Aorta (tissue), 5 donors: Measurements from ENCODE around the gene WWOX. TPM values are rescaled to one million over a fixed set of nuclear protein-coding genes. Genes with fewer than 3 reads are reported as not detected.

Experiments used
- ATAC-seq: fragments of 200-7000 bp; cut with Tn5 transposase; one replicate; pipeline ENCODE4 v1.9.1; 2022; ENCODE audit warnings: moderate library complexity; ENCODE audit not compliant: low FRiP score
- DNase-seq, 2 donors: peaks; one replicate each; pipeline ENCODE4 v3.0.0-alpha.2; 2020
- H3K27ac ChIP-seq, 2 donors: one replicate each; pipeline ENCODE4 v1.5.1; 2013; ENCODE audit warnings: low read length in 2 of 2, mild to moderate bottlenecking in 2 of 2, moderate library complexity in 2 of 2, control low read depth in 1 of 2, inconsistent platforms in 1 of 2, low read depth in 1 of 2
- H3K27me3 ChIP-seq, 2 donors: one replicate each; pipeline ENCODE4 v1.6.1; 2013; ENCODE audit warnings: control low read depth in 1 of 2, low read length in 1 of 2, mild to moderate bottlenecking in 1 of 2, moderate library complexity in 1 of 2; ENCODE audit not compliant: insufficient read depth in 2 of 2, control insufficient read depth in 1 of 2
- H3K36me3 ChIP-seq, 2 donors: one replicate each; pipeline ENCODE4 v1.6.1; 2013; ENCODE audit warnings: control low read depth in 1 of 2, low read length in 1 of 2, mild to moderate bottlenecking in 1 of 2; ENCODE audit not compliant: insufficient read depth in 2 of 2, control insufficient read depth in 1 of 2
- H3K4me1 ChIP-seq, 2 donors: one replicate each; pipeline ENCODE4 v1.6.1; 2013; ENCODE audit warnings: low read length in 2 of 2, control low read depth in 1 of 2, mild to moderate bottlenecking in 1 of 2, moderate library complexity in 1 of 2; ENCODE audit not compliant: insufficient read depth in 2 of 2, control insufficient read depth in 1 of 2
- H3K4me3 ChIP-seq, 2 donors: one replicate each; pipeline ENCODE4 v1.5.1; 2013; ENCODE audit warnings: low read length in 2 of 2, control low read depth in 1 of 2, mild to moderate bottlenecking in 1 of 2
- H3K9me3 ChIP-seq: one replicate; pipeline ENCODE4 v1.6.1; 2013; ENCODE audit warnings: mild to moderate bottlenecking, low read length; ENCODE audit not compliant: control insufficient read depth
- WGBS, 2 donors: extraction: QIAGEN DNeasy Blood & Tissue Kit; methylation state at CpG; one replicate each; pipeline ENCODE4 v1.1.7; 2013; 5-methylcytosine and 5-hydroxymethylcytosine counted together
- intact Hi-C, 2 donors: fragments of 100-400 bp; cut with DNase I; formaldehyde crosslinking; loops; one replicate each; pipeline versions ENCODE4 v1.14.2 to v1.15.0; 2022
- polyA plus RNA-seq, 2 donors: library from polyadenylated mRNA; stranded (reverse); fragments of 200-250 nt; gene quantifications; one replicate each; pipeline ENCODE4 v1.2.3, GENCODE V29; 2013
- total RNA-seq, 2 donors: library from RNA; stranded (reverse); fragmentation: NEBNext Ultra II Directional; extraction: Animal tissue kit (Norgen Biotek cat#: 25700); gene quantifications; one replicate each; pipeline ENCODE4 v1.2.1, GENCODE V29; 2021
- donor health status: healthy with polysubstance abuse.
- donor health status: Bipolar disorder and iron deficiency.
- donor health status: DM: no; HTN: no; CAD: no.
- donor health status: DM: no; HTN: no; CAD: no.
- donor health status: DM: yes; HTN: yes; CAD: no.

The WWOX gene
- total and polyA plus RNA-seq, 4 donors = 11.2 to 30.9 (median 14.6) TPM

DNA sequence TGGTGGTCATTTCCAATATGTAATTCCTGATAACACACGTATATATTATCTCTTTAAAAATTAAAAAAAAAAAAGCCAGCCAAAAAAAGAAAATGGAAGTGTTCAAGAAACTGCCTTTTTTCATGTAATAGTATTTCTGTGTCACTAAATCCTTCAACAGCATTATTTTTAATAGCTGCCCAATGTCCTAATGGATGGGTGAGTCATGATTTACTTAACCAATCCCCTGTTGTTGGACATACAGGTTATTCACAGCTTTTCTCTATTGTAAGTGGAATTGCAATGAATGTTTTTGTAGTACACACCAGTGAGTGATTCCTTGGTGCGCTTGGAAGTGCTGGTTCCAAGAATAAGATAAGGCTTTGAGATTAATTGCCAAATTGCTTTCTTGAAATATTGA, 124.9 kb downstream of the WWOX start:
- Histone ChIP-seq H3K36me3 (no peaks in the 10 kb centered on the region), H3K4me3 (no peak overlapping the region), H3K9me3 (no peaks in the 10 kb centered on the region), H3K27ac (no peak overlapping the region), H3K4me1 (no peaks in the 10 kb centered on the region), H3K27me3 (no peaks in the 10 kb centered on the region)
- DNase-seq = no peak
- WGBS, 2 donors = 65 to 66% methylated on average over 2 of the region's 2 CpGs
- intact Hi-C loops = no loop called here
- no peak for ATAC-seq

- Histone ChIP-seq H3K36me3 (no peaks in the 10 kb centered on the region), H3K4me3 (no peak overlapping the region), H3K27ac (no peak overlapping the region), H3K27me3 (no peaks in the 10 kb centered on the region), H3K4me1 (peaks cover 0 to 4% of the 10 kb centered on the region in 2 donors), H3K9me3 (no peaks in the 10 kb centered on the region)
- WGBS, 2 donors = 52 to 53% methylated on average over 3 of the region's 3 CpGs
- DNase-seq = no peak
- intact Hi-C loops = no loop called here
- ATAC-seq = no peak
Observed at GRCh38 chr16:78225919-78226318, 126.5 kb downstream of the WWOX start.

DNA sequence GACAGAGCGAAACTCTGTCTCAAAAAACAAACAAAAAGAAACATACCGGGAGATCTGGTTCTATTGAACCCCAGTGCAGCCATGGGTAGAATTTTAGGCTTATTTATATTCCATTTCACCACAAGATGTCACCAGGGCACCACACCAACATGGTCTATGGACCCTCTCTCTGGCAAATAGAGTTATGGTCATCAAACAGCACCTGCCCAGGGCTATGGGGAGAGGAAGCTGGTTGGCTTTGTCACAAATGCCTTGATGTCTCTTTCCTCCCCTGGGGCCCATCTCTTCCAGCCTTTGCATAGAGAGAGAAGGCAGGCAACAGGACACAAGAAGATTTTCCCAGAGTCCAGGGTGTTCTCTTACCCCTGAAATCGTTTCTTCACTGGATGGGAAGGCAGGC, 128.4 kb downstream of the WWOX start:
- peaks cover 0 to 4% of the 10 kb centered on the region in 2 donors for H3K4me1 ChIP-seq
- DNase-seq = no peak
- no peak for ATAC-seq
- 84 to 88% methylated on average over 3 of the region's 3 CpGs for WGBS, 2 donors
- no peak overlapping the region for H3K27ac ChIP-seq
- no peaks in the 10 kb centered on the region for H3K27me3 ChIP-seq
- intact Hi-C loops = no loop called here
- no peaks in the 10 kb centered on the region for H3K9me3 ChIP-seq
- H3K36me3 ChIP-seq = no peaks in the 10 kb centered on the region
- H3K4me3 ChIP-seq = no peak overlapping the region

DNA sequence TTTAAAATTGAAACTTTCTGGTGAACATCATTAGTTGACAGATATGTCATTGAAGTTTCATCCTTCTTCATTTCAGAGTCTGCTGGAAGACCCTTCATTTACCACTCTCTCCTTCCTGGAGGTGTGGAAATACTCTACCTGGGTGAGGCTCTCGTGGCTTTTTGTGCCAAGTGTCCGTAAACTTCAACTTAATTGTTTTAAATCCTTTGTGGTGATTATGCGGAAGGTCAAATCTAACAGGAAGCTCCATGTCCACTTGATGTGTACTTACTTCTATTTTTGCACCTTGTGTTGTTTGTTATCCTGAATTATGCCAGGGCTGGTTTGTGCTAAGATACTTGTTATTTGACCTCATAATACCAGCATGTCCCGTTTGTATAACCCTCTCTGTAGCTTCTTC, 129.2 kb downstream of the WWOX start:
- WGBS, 2 donors = 93% methylated on average over 4 of the region's 4 CpGs
- intact Hi-C loops = no loop called here

GRCh38 chr16:78230832-78231231, 131.4 kb downstream of the WWOX start:
- no peak overlapping the region for H3K4me3 ChIP-seq
- no peaks in the 10 kb centered on the region for H3K36me3 ChIP-seq
- no peak for DNase-seq
- H3K27me3 ChIP-seq = no peaks in the 10 kb centered on the region
- peaks cover 0 to 4% of the 10 kb centered on the region in 2 donors for H3K4me1 ChIP-seq
- intact Hi-C loops = no loop called here
- H3K9me3 ChIP-seq = no peaks in the 10 kb centered on the region
- no peak overlapping the region for H3K27ac ChIP-seq
- WGBS, 2 donors = 20 to 35% methylated on average over 3 of the region's 3 CpGs
- no peak for ATAC-seq

More for the DNA sequence above, 129.2 kb downstream of the WWOX start:
- H3K4me1 ChIP-seq = peaks cover 0 to 4% of the 10 kb centered on the region in 2 donors
- no peaks in the 10 kb centered on the region for H3K9me3 ChIP-seq
- no peak overlapping the region for H3K27ac ChIP-seq
- no peaks in the 10 kb centered on the region for H3K27me3 ChIP-seq
- H3K36me3 ChIP-seq = no peaks in the 10 kb centered on the region
- ATAC-seq (no peak), DNase-seq (no peak)
- no peak overlapping the region for H3K4me3 ChIP-seq

GRCh38 chr16:78235168-78235800, 135.8 kb downstream of the WWOX start:
- H3K36me3 ChIP-seq = no peaks in the 10 kb centered on the region
- ATAC-seq (peak; percentile 79), DNase-seq (peak; percentile 73 to 88)
- no peaks in the 10 kb centered on the region for H3K27me3 ChIP-seq
- H3K4me3 ChIP-seq = no peak overlapping the region
- H3K4me1 ChIP-seq = peaks cover 0 to 4% of the 10 kb centered on the region in 2 donors
- no peaks in the 10 kb centered on the region for H3K9me3 ChIP-seq
- intact Hi-C loops = loop anchor here (2.0 kb wide), 1 partner anchor 112 kb away; no protein-coding TSS in a partner anchor
- no peak overlapping the region for H3K27ac ChIP-seq
- WGBS, 2 donors = 47% methylated on average over 9 of the region's 9 CpGs

DNA sequence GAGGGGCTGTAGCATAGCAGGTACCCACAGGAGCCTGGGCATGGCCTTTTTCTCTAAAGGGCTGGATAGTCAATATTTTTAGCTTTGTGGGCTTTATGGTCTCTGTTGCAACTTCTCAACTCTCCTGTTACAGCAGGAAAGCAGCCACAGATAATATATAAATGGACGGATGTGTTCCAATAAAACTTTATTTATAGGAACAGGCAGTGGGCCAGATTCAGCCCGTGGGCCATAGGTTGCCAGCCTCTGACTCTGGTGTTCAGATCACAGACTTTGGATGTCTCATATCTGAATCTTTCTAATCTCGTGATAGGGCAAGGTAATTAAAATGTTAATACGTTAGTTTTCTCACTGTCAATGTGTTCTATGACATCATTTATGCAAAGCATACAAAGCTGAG, 136.4 kb downstream of the WWOX start:
- no peak for DNase-seq
- ATAC-seq = no peak
- Histone ChIP-seq H3K27me3 (no peaks in the 10 kb centered on the region), H3K36me3 (no peaks in the 10 kb centered on the region), H3K27ac (no peak overlapping the region), H3K9me3 (no peaks in the 10 kb centered on the region), H3K4me1 (peaks cover 0 to under 1% of the 10 kb centered on the region in 2 donors), H3K4me3 (no peak overlapping the region)
- WGBS, 2 donors = 73 to 84% methylated on average over 4 of the region's 4 CpGs
- intact Hi-C loops = loop anchor here (2.0 kb wide), 1 partner anchor 113 kb away; no protein-coding TSS in a partner anchor

GRCh38 chr16:78237841-78238240, 138.4 kb downstream of the WWOX start:
- no peaks in the 10 kb centered on the region for H3K9me3 ChIP-seq
- intact Hi-C loops = no loop called here
- H3K36me3 ChIP-seq = no peaks in the 10 kb centered on the region
- H3K27me3 ChIP-seq = no peaks in the 10 kb centered on the region
- no peak overlapping the region for H3K27ac ChIP-seq
- H3K4me1 ChIP-seq = no peaks in the 10 kb centered on the region
- DNase-seq (no peak), ATAC-seq (no peak)
- H3K4me3 ChIP-seq = no peak overlapping the region
- 86 to 88% methylated on average over 2 of the region's 2 CpGs for WGBS, 2 donors

GRCh38 chr16:78240459-78241222, 141.2 kb downstream of the WWOX start:
- Histone ChIP-seq H3K27me3 (no peaks in the 10 kb centered on the region), H3K4me3 (no peak overlapping the region), H3K4me1 (no peaks in the 10 kb centered on the region), H3K27ac (no peak overlapping the region), H3K9me3 (no peaks in the 10 kb centered on the region), H3K36me3 (no peaks in the 10 kb centered on the region)
- intact Hi-C loops = no loop called here
- WGBS, 2 donors = 98% methylated on average over 13 of the region's 13 CpGs
- ATAC-seq (no peak), DNase-seq (no peak)
